Effector memory CD4-positive, alpha-beta T cell (primary cell): ENCODE measurements around the gene ITGA6.

ENCODE experiments used
- DNase-seq, 3 donors: peaks; one replicate each; pipeline ENCODE4 v3.0.0-alpha.2; 2020
- H3K27ac ChIP-seq: 2 replicates; pipeline ENCODE4 v1.7.0; 2013; ENCODE audit warnings: mild to moderate bottlenecking, low read length, moderate library complexity; ENCODE audit not compliant: insufficient read depth, poor library complexity, severe bottlenecking
- H3K27me3 ChIP-seq: replicated peaks from 2 replicates; pipeline ENCODE4 v1.7.0; 2013; ENCODE audit warnings: mild to moderate bottlenecking, low read length; ENCODE audit not compliant: insufficient read depth, control insufficient read depth, poor library complexity, severe bottlenecking
- H3K36me3 ChIP-seq: 2 replicates; pipeline ENCODE4 v1.7.0; 2013; ENCODE audit warnings: mild to moderate bottlenecking, low read length, moderate library complexity; ENCODE audit not compliant: control insufficient read depth, insufficient read depth
- H3K4me1 ChIP-seq: 2 replicates; pipeline ENCODE4 v1.7.0; 2013; ENCODE audit warnings: low read length, mild to moderate bottlenecking; ENCODE audit not compliant: control insufficient read depth, insufficient read depth, poor library complexity, severe bottlenecking
- H3K4me3 ChIP-seq: 2 replicates; pipeline ENCODE4 v1.7.0; 2013; ENCODE audit warnings: low read length, low read depth, mild to moderate bottlenecking; ENCODE audit not compliant: insufficient read depth, poor library complexity, severe bottlenecking
- H3K9me3 ChIP-seq: 2 replicates; pipeline ENCODE4 v1.7.0; 2013; ENCODE audit warnings: mild to moderate bottlenecking, low read length, moderate library complexity; ENCODE audit not compliant: control insufficient read depth

Gene ITGA6

GRCh38 chr2:172399765-172400164, 27.6 kb upstream of the ITGA6 start:
- DNase-seq, result no peak
- H3K4me3 ChIP-seq, result no peak overlapping the region
- H3K27me3 ChIP-seq, result no peaks in the 10 kb centered on the region
- H3K4me1 ChIP-seq, result no peaks in the 10 kb centered on the region
- H3K9me3 ChIP-seq, result no peaks in the 10 kb centered on the region
- H3K36me3 ChIP-seq, result no peaks in the 10 kb centered on the region
- H3K27ac ChIP-seq, result no peak overlapping the region

- H3K9me3 ChIP-seq, result no peaks in the 10 kb centered on the region
- DNase-seq, result no peak
Measured at GRCh38 chr2:172402198-172402597, 25.2 kb upstream of the ITGA6 start.

DNA sequence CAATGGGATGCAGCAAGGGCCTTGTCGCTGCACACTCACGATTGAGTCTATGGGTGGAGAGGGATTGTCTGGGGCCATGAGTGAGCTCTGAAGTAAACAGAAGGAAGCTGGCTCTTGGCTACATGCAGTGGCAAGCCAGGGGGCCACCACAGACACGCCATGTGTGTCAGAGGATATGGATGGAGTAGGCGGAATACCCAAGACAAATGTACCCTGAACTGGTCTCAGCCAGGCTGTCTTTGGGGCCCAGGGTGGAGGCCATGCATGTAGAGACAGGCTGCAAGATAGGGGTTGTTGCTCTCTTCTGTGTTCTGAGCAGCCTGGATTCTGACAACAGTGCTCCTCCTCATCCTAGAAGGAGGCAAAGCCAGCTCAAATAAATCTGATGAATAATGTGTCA, 24.0 kb upstream of the ITGA6 start:
- DNase-seq, result no peak
- no peak overlapping the region for H3K4me3 ChIP-seq
- no peak overlapping the region for H3K27ac ChIP-seq
- no peaks in the 10 kb centered on the region for H3K36me3 ChIP-seq
- no peaks in the 10 kb centered on the region for H3K4me1 ChIP-seq
- no peaks in the 10 kb centered on the region for H3K9me3 ChIP-seq
- H3K27me3 ChIP-seq, result no peaks in the 10 kb centered on the region

More at GRCh38 chr2:172402198-172402597, 25.2 kb upstream of the ITGA6 start:
- Histone ChIP-seq H3K4me3 (no peak overlapping the region), H3K4me1 (no peaks in the 10 kb centered on the region), H3K27ac (no peak overlapping the region), H3K36me3 (no peaks in the 10 kb centered on the region), H3K27me3 (no peaks in the 10 kb centered on the region)

DNA sequence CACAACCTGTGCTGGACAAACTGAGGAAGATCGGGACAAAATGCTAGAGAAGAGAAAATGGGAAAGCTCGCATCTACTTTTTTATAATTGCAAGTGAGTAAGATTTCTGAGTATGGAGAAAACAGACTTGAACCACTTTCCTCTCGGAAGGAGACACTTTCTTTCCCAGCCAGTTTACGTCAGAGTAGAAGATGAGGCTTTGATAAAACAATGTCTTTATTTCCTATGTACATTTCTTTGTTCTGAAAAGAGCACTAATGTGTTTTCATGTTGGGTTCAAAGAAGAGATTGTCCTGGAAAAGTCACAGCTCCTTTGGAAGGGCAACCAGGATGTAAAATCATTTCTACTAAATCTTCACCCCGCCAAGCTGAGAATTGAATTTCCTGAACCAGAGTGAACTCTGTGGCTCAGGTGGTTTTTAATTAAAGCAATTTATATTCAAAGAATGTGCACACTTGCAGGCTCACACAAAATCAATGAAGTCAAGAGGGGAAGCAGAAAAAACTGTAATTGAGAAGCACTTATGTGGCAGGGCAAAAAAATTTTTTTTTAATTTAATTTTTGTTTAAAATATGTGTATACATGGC, 23.4 kb upstream of the ITGA6 start:
- Histone ChIP-seq H3K4me1 (no peaks in the 10 kb centered on the region), H3K9me3 (no peaks in the 10 kb centered on the region), H3K27me3 (no peaks in the 10 kb centered on the region), H3K36me3 (no peaks in the 10 kb centered on the region), H3K4me3 (no peak overlapping the region), H3K27ac (no peak overlapping the region)
- DNase-seq, result no peak

- Histone ChIP-seq H3K4me3 (no peak overlapping the region), H3K9me3 (no peaks in the 10 kb centered on the region), H3K36me3 (no peaks in the 10 kb centered on the region), H3K27me3 (no peaks in the 10 kb centered on the region), H3K27ac (no peak overlapping the region), H3K4me1 (no peaks in the 10 kb centered on the region)
- DNase-seq, result no peak
Measured at GRCh38 chr2:172404824-172405223, 22.6 kb upstream of the ITGA6 start.

- H3K27ac ChIP-seq, result no peak overlapping the region
- H3K36me3 ChIP-seq, result no peaks in the 10 kb centered on the region
- H3K4me3 ChIP-seq, result no peak overlapping the region
- H3K27me3 ChIP-seq, result no peaks in the 10 kb centered on the region
- DNase-seq, result no peak
- no peaks in the 10 kb centered on the region for H3K4me1 ChIP-seq
- no peaks in the 10 kb centered on the region for H3K9me3 ChIP-seq
Measured at GRCh38 chr2:172405673-172406072, 21.7 kb upstream of the ITGA6 start.

DNA sequence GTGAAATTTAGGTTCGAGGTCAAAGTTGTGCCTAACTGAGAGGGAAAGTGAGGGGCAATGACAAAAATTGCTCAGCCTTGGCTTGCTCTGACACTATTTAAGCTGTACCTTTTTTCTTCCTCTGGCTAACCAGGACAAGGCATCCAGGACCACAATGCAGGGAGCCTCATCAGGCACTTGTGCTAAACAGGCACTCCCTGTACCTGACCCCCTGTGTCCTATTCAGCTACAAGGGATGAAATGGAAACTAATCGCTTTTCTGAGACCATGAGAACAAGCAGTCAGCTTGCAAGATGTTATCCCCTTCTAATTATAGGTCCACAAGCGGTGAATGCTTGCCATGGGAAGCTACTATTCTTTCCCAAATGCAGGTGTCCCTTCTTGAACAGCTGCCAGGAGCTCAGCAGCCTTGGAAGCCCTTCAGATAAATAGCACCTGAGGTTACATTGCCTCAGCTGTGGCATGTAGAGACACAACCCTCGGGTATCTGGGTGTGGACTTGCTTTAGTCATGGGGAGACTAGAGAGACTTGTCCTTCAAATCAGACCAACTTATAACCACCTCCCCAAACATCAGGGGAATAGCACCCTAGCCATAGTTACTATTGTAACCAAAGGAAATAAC, 19.1 kb upstream of the ITGA6 start:
- Histone ChIP-seq H3K36me3 (no peaks in the 10 kb centered on the region), H3K9me3 (no peaks in the 10 kb centered on the region), H3K27me3 (no peaks in the 10 kb centered on the region), H3K4me1 (no peaks in the 10 kb centered on the region), H3K27ac (no peak overlapping the region), H3K4me3 (no peak overlapping the region)
- no peak for DNase-seq

GRCh38 chr2:172409042-172409441, 18.3 kb upstream of the ITGA6 start:
- Histone ChIP-seq H3K27ac (no peak overlapping the region), H3K4me1 (no peaks in the 10 kb centered on the region)
- no peak for DNase-seq

DNA sequence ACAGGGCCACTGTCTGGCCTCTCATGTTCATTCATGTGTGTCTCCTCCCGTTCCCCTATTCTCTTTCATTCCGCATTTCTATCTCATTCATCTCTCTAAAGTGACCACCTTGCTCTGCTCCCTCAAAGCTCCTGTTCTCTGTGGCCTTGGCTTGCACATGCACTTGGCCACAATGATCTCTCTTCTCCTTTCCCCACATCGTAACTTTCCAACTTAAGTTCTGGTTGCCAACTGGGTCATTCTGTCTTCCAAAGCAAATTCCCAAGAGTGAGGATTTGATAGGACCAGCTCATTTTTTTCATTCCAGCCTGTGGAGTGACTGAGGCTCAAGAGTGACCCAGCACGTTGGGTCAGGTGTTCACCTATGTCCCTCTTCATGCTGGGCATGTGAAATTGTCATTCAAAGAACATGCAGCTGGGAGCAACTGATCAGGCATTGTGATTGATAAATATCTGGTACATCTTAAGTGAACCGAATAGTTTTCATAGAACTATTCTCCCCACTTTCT, 14.3 kb upstream of the ITGA6 start:
- no peaks in the 10 kb centered on the region for H3K36me3 ChIP-seq
- H3K9me3 ChIP-seq, result no peaks in the 10 kb centered on the region
- no peak overlapping the region for H3K27ac ChIP-seq
- DNase-seq, result no peak
- H3K4me3 ChIP-seq, result no peak overlapping the region
- H3K4me1 ChIP-seq, result no peaks in the 10 kb centered on the region
- no peaks in the 10 kb centered on the region for H3K27me3 ChIP-seq

More at GRCh38 chr2:172409042-172409441, 18.3 kb upstream of the ITGA6 start:
- H3K36me3 ChIP-seq, result no peaks in the 10 kb centered on the region
- H3K9me3 ChIP-seq, result no peaks in the 10 kb centered on the region
- H3K27me3 ChIP-seq, result no peaks in the 10 kb centered on the region
- H3K4me3 ChIP-seq, result no peak overlapping the region

DNA sequence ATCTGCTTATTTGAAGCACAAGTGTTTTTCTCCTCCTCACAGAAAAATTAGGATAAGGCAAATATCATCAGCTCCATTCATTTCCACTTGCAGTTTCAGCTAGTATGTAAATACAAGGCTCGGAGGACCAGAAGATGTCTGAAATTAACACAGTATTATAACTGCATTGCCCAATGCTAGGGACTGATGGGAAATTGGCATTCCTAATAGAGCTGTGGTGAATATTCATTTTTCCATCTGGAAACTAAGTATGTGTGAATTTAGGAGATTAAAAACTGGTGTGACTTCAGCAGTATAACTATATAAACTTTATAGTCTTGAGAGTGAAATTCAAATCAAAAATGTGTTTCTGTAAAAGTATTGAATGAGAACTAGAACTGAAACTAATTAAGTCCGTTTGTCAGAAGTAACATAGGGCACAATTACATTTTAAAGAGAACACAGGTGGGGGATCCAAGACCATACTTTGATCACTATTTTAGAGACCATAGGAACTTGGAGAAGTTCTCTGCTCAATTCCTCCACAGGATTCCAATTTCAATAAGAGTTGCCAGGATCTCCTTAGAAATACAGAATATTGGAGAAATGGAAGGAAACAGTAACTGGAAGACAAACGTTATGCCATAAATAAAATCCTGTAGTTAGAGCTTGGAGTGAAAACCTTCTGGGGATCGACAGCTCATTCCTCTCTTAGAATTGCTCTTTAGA, 12.1 kb upstream of the ITGA6 start:
- no peaks in the 10 kb centered on the region for H3K27me3 ChIP-seq
- no peaks in the 10 kb centered on the region for H3K36me3 ChIP-seq
- H3K27ac ChIP-seq, result no peak overlapping the region
- DNase-seq, result no peak
- H3K4me3 ChIP-seq, result no peak overlapping the region
- no peaks in the 10 kb centered on the region for H3K9me3 ChIP-seq
- no peaks in the 10 kb centered on the region for H3K4me1 ChIP-seq
